ENCODE data around the gene NATD1. TPM values are rescaled to one million over a fixed set of nuclear protein-coding genes. Genes with fewer than 3 reads are reported as not detected.
A peak's percentile ranks its signal among the peaks of the same experiment; 100 is the strongest.

Gene NATD1
- total RNA-seq, 2 experiments from 2014 or later, result 2.1 to 2.5 TPM

- H3K36me3 Mint-ChIP-seq (ENCODE audit: low read depth), result no peaks in the 10 kb centered on the region
- no peaks in the 10 kb centered on the region for H3K9me3 Mint-ChIP-seq
- CTCF ChIA-PET, result no interaction called here
- H3K4me1 Mint-ChIP-seq (ENCODE audit: low read depth), result peaks cover 6% of the 10 kb centered on the region
- H3K27ac Mint-ChIP-seq, result no peak overlapping the region
- DNase-seq, result no peak
- intact Hi-C loops (cut with micrococcal nuclease), result no loop called here
- no peak overlapping the region for H3K4me3 Mint-ChIP-seq
- no peaks in the 10 kb centered on the region for H3K27me3 Mint-ChIP-seq (ENCODE audit: low read depth)
Observed at GRCh38 chr17:21262259-21262993, 9.2 kb upstream of the NATD1 start.

- Mint-ChIP-seq H3K27me3 (ENCODE audit: low read depth) (no peaks in the 10 kb centered on the region), H3K9me3 (no peaks in the 10 kb centered on the region), H3K27ac (no peak overlapping the region), H3K4me1 (ENCODE audit: low read depth) (peaks cover 10% of the 10 kb centered on the region), H3K4me3 (no peak overlapping the region), H3K36me3 (ENCODE audit: low read depth) (no peaks in the 10 kb centered on the region)
- intact Hi-C loops (cut with micrococcal nuclease), result no loop called here
- CTCF ChIA-PET, result no interaction called here
- no peak for DNase-seq
Observed at GRCh38 chr17:21258593-21258992, 5.4 kb upstream of the NATD1 start.

GRCh38 chr17:21253646-21254441 is 634 bp upstream of the NATD1 start:
- peaks cover 23% of the 10 kb centered on the region for H3K4me1 Mint-ChIP-seq (ENCODE audit: low read depth)
- intact Hi-C loops (cut with micrococcal nuclease), result loop anchor here (1.0 kb wide), 5 partner anchors 21 to 211 kb away; partner anchors contain the start of genes TMEM11 and USP22
- no peaks in the 10 kb centered on the region for H3K27me3 Mint-ChIP-seq (ENCODE audit: low read depth)
- no peak overlapping the region for H3K27ac Mint-ChIP-seq
- DNase-seq, result no peak
- CTCF ChIA-PET, result interaction anchor here (0.7 to 1.2 kb wide), 2 partner anchors 25 to 26 kb away, joined by 3 read pairs; no protein-coding TSS in a partner anchor
- peak overlapping the region; percentile 79 for H3K4me3 Mint-ChIP-seq
- no peaks in the 10 kb centered on the region for H3K9me3 Mint-ChIP-seq
- H3K36me3 Mint-ChIP-seq (ENCODE audit: low read depth), result no peaks in the 10 kb centered on the region

GRCh38 chr17:21252289-21252795 is 868 bp downstream of the NATD1 start:
- intact Hi-C loops (cut with micrococcal nuclease), result no loop called here
- DNase-seq, result no peak
- Mint-ChIP-seq H3K27ac (no peak overlapping the region), H3K27me3 (ENCODE audit: low read depth) (no peaks in the 10 kb centered on the region), H3K4me3 (peak overlapping the region; percentile 70), H3K4me1 (ENCODE audit: low read depth) (peaks cover 17% of the 10 kb centered on the region), H3K36me3 (ENCODE audit: low read depth) (no peaks in the 10 kb centered on the region), H3K9me3 (no peaks in the 10 kb centered on the region)
- CTCF ChIA-PET, result interaction anchor here (0.8 kb wide), 1 partner anchor 309 kb away, joined by 3 read pairs; no protein-coding TSS in a partner anchor

- Mint-ChIP-seq H3K27me3 (ENCODE audit: low read depth) (no peaks in the 10 kb centered on the region), H3K27ac (no peak overlapping the region), H3K4me1 (ENCODE audit: low read depth) (peaks cover 17% of the 10 kb centered on the region), H3K4me3 (no peak overlapping the region), H3K36me3 (ENCODE audit: low read depth) (no peaks in the 10 kb centered on the region), H3K9me3 (no peaks in the 10 kb centered on the region)
- CTCF ChIA-PET, result interaction anchor here (0.6 kb wide), 1 partner anchor 253 kb away, joined by 3 read pairs; no protein-coding TSS in a partner anchor
- no peak for DNase-seq
- intact Hi-C loops (cut with micrococcal nuclease), result no loop called here
Observed at GRCh38 chr17:21251337-21252010, 1.7 kb downstream of the NATD1 start.

- Mint-ChIP-seq H3K4me3 (no peak overlapping the region), H3K9me3 (no peaks in the 10 kb centered on the region), H3K27me3 (ENCODE audit: low read depth) (no peaks in the 10 kb centered on the region), H3K36me3 (ENCODE audit: low read depth) (no peaks in the 10 kb centered on the region), H3K4me1 (ENCODE audit: low read depth) (peaks cover 19% of the 10 kb centered on the region), H3K27ac (no peak overlapping the region)
- CTCF ChIA-PET, result interaction anchor here (0.5 to 1.5 kb wide), 2 partner anchors 35 to 120 kb away, joined by 3 to 5 read pairs; no protein-coding TSS in a partner anchor
- DNase-seq, result no peak
- intact Hi-C loops (cut with micrococcal nuclease), result no loop called here
Observed at GRCh38 chr17:21250854-21251253, 2.4 kb downstream of the NATD1 start.

GRCh38 chr17:21249920-21250703 is 3.1 kb downstream of the NATD1 start:
- intact Hi-C loops (cut with micrococcal nuclease), result no loop called here
- H3K4me3 Mint-ChIP-seq, result no peak overlapping the region
- H3K27ac Mint-ChIP-seq, result no peak overlapping the region

GRCh38 chr17:21249086-21249795 is 4.0 kb downstream of the NATD1 start:
- DNase-seq, result no peak
- no peaks in the 10 kb centered on the region for H3K27me3 Mint-ChIP-seq (ENCODE audit: low read depth)
- peaks cover 20% of the 10 kb centered on the region for H3K4me1 Mint-ChIP-seq (ENCODE audit: low read depth)
- H3K27ac Mint-ChIP-seq, result no peak overlapping the region
- H3K4me3 Mint-ChIP-seq, result no peak overlapping the region
- H3K9me3 Mint-ChIP-seq, result no peaks in the 10 kb centered on the region
- intact Hi-C loops (cut with micrococcal nuclease), result no loop called here
- CTCF ChIA-PET, result interaction anchor here (2.1 kb wide), 1 partner anchor 30 kb away, joined by 6 read pairs; no protein-coding TSS in a partner anchor
- H3K36me3 Mint-ChIP-seq (ENCODE audit: low read depth), result no peaks in the 10 kb centered on the region

More at GRCh38 chr17:21249920-21250703, 3.1 kb downstream of the NATD1 start:
- no peak for DNase-seq
- Mint-ChIP-seq H3K4me1 (ENCODE audit: low read depth) (peaks cover 20% of the 10 kb centered on the region), H3K36me3 (ENCODE audit: low read depth) (no peaks in the 10 kb centered on the region), H3K27me3 (ENCODE audit: low read depth) (no peaks in the 10 kb centered on the region), H3K9me3 (no peaks in the 10 kb centered on the region)
- CTCF ChIA-PET, result interaction anchor here (1.5 to 2.1 kb wide), 2 partner anchors 30 to 36 kb away, joined by 5 to 6 read pairs; no protein-coding TSS in a partner anchor

- CTCF ChIA-PET, result interaction anchor here (2.1 kb wide), 1 partner anchor 31 kb away, joined by 6 read pairs; no protein-coding TSS in a partner anchor
- Mint-ChIP-seq H3K9me3 (no peaks in the 10 kb centered on the region), H3K4me3 (no peak overlapping the region), H3K36me3 (ENCODE audit: low read depth) (no peaks in the 10 kb centered on the region), H3K4me1 (ENCODE audit: low read depth) (peaks cover 17% of the 10 kb centered on the region), H3K27ac (no peak overlapping the region), H3K27me3 (ENCODE audit: low read depth) (no peaks in the 10 kb centered on the region)
- DNase-seq, result no peak
- intact Hi-C loops (cut with micrococcal nuclease), result no loop called here
Observed at GRCh38 chr17:21248500-21248899, 4.7 kb downstream of the NATD1 start.

- Mint-ChIP-seq H3K36me3 (ENCODE audit: low read depth) (no peaks in the 10 kb centered on the region), H3K4me3 (no peak overlapping the region), H3K27ac (no peak overlapping the region), H3K27me3 (ENCODE audit: low read depth) (no peaks in the 10 kb centered on the region), H3K9me3 (no peaks in the 10 kb centered on the region), H3K4me1 (ENCODE audit: low read depth) (peaks cover 17% of the 10 kb centered on the region)
- DNase-seq, result no peak
- intact Hi-C loops (cut with micrococcal nuclease), result no loop called here
- CTCF ChIA-PET, result no interaction called here
Observed at GRCh38 chr17:21247552-21248258, 5.5 kb downstream of the NATD1 start.

All from activated naive CD4-positive, alpha-beta T cell treated with anti-CD3 and anti-CD28 coated beads for 36 hours (primary cell).